ENCODE data around the gene CHST14.
A peak's percentile ranks its signal among the peaks of the same experiment; 100 is the strongest.

Gene CHST14, protein sequence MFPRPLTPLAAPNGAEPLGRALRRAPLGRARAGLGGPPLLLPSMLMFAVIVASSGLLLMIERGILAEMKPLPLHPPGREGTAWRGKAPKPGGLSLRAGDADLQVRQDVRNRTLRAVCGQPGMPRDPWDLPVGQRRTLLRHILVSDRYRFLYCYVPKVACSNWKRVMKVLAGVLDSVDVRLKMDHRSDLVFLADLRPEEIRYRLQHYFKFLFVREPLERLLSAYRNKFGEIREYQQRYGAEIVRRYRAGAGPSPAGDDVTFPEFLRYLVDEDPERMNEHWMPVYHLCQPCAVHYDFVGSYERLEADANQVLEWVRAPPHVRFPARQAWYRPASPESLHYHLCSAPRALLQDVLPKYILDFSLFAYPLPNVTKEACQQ
- total RNA-seq: 3.1 to 8.2 (median 4.8) reads per million in 3 experiments

DNA sequence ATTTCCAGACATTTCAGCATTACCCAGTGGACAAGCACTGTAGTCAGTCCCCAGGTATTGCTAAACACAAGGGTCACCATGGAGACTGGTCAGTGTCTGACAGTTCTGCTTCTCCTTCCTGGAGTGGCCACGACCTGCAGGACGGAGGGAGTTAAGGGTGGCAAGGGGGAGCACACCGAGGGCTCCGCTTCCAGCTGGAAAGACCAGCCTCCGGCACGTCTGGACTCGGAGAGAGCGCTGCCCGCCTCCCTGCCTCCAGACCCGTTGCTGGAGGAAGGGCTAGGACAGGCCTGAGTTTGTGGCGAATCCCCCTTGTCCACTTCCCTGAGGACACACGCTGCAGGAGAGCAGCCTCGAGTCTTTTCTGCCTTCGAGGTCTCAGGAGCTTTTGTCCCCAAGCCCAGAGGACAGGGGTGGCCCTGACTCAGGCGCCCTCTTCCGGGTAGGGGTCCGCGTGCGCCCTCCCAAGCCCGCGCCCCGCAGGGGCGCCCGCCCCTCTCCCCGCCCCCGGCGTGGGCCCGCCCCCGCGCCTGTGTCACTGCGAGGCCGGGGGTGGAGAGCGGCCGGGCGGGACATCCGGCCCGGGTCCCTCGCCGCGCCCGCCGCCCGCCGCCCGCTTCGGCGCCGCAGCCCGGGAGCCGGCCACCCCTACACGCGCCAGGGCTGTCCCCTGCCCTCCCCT lies at the start of gene CHST14:
TSS of gene CHST14 (plus strand) at position 562 of the 682 bp plus-strand sequence. CDS start 230 bp downstream, outside the sequence.
- peak; percentile 44 for DNase-seq

DNA sequence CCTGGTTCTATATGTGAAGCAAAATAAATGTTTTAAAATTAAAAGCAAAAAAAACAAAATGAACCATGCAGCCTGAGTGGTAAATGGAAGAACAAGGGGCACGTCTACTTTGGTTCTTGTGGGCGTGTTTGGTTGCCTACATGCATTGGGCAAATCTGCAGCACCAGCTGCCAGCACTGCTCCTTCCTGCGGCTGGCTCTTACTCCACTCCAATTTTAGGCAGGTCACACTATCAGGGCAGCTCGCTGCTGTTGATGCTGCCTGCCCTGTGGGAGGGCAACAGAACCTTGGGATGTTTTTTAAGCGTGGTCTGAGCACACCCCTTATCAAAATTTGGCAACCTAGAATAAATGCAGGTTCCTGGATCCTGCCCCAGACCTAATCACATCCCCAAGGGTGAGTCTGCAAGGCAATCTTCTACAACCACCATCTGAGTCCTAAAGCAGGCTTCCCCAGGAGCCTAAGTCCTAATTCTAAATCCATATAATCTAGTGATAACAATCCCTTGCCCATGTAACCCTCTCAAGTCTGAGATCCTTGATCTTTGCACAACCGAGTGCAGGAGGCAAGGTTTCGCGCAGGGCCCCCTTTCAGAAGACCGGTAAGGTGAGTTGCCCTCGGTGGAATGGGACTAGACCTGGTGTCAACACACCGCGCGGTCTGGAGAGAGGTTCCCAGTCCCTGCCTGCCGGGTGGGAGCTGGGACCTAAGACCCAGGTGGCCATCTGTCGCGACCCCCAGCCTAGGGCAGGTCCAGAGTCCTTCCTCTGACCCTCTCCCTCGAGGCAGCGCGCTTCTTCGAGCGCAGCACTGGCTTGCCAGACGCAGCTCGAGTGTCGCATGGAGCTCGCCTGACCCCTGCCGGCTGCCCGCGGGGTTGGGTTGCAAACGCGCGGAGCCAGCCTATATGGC lies 49.3 kb upstream of the CHST14 start:
- DNase-seq: peak; percentile 66

DNA sequence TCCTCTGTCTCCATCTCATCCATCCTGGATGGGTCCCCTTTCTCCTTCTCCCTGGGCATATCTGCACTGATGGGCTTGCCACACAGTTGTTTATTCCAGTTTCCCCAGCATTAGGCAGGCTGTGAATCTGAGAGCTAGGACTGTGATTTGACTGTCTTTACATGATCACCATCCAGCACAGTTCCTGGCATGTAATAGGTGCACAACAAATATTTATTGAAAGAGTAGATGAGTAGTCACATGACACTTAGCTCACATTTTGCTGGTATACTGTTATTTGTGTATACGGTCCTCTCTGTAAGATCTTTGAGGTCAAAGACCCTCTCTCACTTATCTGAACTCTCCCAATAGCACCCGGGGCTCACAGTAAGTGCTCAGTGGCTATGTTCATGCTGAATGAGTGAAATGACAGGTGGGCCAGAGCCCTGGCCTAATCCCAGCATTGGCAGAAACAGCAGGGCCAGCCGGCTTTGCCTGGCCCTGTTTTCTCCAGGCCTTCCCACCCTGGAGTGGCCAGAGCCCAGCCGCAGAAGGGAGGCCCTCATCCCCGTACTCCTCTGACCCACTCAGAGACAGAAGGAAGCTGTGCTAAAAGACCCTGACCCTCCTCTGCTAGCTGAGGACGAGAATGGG lies 46.2 kb upstream of the CHST14 start:
- no peak for DNase-seq

DNA sequence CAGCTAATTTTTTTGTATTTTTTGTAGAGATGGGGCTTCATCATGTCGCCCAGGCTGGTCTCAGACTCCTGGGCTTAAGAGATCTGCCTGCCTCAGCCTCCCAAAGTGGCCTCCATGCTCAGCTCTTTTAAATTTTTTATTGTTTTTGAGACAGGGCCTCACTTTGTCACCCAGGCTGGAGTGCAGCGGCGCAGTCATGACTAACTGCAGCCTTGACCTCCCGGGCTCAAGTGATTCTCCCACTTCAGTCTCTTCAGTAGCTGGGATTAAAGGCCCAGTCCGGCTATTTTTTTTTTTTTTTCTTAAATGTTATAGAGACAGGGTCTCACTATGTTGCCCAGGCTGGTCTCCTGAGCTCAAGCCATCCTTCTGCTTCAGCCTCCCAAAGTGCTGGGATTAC lies 45.1 kb upstream of the CHST14 start:
- DNase-seq: no peak

DNA sequence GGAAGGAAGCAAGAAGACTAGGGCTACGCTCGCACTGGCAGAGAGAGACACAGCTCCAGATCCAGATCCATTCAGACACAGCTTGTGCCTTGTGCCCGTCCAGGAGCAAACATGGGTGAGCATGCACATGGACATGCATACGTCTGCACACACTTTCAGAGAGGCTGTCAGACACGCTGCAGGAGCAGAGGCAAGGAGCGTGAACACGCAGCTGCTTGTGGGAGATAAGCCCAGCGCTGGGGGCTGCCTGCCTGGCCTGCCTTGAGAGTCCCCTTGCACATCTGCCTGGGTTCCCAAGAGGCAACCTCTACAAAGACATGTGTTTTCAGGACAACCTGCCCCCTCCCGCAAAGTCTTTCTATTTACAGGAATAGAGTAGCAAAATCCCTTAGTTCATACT lies 43.6 kb upstream of the CHST14 start:
- no peak for DNase-seq

DNA sequence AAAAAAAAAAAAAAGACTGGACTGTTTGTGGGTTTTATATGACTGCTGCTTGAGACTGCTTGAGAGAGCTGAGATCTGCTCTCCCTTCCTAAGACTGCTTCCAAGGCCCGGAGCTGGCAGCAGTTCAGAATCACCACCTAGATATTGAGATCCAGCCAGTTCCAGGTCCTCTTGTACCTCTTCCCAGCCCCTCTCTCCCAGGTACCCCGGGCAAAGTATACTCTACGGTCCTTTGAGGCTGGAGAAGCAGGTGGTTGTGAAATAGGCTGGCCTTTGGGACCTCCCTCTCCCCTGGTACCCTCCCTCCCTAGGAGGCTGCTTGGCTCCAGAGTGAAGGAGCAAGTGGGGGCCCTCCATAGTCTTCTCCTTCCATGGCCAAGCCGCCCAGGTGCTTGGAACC lies 42.6 kb upstream of the CHST14 start:
- no peak for DNase-seq

DNA sequence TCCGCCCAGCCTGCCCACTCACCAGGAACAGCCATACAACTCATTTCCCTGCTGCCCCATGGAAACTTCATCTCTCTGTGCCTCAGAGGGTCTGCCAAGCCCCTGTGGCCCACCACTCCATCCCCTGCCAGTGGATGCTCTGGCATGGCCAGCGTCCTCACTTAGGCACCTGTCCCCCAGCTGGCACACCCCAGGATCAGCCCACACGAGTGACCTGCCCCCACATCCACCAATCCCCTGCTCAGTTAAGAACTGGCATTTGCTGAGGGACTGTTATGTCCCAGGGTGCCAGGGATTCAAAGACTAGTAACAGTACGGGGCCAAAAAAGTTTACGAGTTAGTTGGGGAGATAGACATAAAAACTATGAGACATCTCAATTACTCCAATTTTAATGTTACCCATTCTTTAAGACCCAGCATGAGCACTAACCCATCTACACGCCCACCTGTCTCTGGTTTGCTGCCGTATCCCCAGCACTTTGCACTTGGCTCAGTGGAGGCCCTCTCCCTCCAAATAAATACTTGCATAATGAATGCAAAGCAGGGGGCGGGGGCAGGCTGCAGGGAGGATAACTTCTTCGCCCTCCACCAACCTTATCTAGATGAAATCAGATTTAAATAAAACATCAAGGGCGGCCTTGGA lies 41.6 kb upstream of the CHST14 start:
- no peak for DNase-seq

DNA sequence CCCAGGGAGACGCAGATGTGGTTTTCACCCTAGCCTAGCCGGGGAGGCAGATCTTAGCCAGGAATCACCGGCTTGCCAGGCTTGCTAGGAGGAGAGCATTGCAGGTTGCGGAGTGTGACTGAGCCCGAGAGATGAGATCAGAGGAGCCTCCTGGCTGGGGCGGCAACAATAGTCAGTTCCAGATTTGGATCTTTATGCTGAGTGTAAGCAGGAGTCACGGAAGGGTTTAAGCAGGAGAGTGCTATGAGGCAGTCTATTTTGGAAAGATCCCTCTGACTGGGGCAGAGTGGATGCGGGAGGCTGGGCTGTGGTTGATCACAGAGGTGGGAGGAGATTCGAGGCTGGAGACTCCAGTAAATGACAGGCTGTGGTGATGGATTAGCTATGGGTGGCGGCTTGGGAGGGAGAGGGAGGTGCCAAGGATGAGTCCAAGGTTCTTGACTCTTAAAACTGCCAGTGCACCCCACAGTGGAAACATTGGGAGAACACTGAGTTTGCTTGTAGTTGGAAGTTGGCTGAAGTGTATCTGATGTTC lies 40.4 kb upstream of the CHST14 start:
- DNase-seq: no peak

DNA sequence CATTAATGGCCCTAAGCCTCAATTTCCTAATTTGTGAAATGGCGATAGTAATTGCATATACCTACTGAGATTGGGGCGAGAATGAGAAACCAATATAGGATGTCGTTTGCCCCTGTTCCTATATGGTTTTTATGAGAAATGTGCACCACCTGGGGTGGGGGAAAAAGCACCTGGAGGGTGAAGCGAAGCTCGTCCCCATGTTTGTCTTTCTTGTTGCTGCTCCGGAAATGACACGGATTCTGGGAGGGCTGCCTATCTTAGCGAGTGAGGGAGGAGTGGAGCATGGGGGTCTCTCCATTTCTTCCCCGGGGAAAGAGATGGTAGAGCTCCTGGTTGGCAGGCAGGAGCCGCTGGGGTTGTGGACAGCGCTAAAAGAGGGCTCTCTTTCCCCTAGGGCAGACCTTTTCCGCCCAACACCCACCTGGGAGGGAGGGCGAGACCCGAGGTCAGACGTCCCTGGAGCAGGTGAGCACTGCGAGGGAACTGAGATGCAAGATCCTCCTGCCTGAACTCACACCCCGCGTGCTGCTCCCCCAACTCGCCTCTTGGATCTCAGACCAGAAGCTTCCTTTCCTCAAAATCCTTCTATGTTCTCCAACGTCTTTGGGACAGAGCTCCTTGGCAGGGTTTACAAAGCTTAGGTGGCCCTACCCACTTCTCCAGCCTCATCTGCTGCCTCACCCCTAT lies 35.6 kb upstream of the CHST14 start:
- no peak for DNase-seq

DNA sequence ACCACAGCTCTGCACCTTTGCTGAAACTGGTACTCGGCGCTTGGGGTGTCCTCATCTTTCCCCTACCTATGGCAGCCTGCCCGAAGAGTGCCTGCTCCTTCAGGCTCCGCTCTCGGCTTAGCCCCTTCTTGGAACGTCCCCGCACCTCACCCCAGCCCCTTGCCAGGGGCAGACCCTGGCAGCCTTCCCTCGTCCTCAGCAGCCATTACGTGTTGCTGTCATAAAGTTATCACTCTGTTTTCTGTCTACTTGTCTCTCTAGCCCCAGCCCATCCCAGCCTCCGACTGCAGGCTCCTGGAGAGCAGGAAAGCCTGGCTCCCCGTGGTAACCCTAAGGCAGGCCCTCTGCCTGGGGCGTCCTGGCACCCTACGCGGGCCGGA lies 35.1 kb upstream of the CHST14 start:
- no peak for DNase-seq

DNA sequence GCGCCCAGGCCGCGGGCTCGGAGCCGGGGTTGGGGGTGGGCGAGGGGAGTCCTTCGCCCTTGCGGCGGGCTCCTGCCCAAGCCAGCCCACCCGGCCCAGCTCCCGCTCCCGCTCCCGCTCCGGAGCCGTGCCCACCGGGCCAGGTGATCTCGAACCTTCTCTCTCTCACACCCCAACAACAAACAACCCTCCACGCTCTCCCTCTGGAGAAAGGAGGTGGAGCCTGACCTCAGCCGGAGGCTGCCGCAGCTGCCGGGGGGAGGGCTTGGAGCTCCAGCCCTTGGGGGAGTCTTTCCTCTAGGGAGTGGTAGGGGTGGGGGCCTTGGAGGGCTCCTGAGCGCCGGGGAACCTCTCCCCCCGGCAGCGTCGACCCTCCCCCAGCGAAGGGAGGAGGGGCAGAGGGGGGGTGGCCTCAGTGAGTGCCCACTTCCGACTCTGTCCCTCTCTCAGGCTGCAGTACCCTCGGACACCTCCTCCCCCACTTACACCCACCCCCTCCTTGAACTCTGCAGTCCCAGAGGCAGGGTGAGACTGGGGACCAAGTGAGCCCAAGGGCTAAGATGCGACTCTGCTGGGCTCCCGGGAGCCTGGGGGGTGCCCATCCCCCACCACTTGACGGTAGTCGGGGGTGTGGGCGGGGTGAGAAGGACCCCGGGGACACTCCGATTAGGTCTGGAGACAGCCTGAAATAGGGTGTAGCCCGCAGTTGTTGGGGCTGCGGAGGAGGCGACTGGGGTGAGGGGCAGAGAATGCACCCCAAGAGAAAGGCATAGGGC lies 34.5 kb upstream of the CHST14 start:
- no peak for DNase-seq

DNA sequence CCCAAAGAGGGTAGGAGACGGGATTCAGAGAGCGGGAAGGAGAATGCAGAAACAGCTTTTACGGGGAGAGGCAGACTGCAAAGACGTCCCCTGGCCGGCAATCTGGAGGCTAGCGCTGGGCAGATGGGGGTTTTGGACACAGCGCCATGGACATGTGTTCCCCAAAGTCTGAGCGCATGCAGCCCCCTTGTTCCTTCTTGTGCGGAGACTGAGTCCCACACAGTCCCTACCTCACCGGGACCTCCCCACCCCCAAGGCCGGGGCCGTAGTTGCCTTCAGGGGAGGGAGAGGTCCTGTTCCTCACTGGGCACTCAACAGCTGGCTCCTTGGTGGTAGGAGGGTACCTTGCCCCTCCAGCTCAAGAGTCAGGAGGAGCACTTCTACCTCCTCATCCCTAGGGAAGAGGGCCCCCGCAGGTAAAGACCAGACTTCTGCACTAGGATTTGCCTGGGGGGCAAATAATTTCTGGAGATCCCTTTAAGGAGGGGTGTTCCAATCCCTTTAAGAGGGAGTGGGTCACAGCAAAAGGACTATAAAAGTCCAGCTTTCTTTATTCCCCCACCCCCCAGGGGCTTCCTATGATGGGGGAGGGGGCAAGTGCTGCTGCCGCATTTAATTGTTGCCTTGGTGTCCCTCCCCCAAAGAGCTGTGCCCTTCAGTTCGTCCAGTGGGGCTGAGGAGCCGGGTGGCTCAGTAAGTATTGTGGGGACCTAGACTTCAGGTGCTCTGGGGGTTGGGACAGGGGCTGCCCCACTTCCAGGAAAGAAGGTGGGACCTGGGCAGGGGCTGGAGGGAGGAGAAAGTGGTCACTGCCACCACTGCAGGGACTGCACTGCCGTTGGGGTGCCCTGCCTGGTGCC lies 33.7 kb upstream of the CHST14 start:
- no peak for DNase-seq

DNA sequence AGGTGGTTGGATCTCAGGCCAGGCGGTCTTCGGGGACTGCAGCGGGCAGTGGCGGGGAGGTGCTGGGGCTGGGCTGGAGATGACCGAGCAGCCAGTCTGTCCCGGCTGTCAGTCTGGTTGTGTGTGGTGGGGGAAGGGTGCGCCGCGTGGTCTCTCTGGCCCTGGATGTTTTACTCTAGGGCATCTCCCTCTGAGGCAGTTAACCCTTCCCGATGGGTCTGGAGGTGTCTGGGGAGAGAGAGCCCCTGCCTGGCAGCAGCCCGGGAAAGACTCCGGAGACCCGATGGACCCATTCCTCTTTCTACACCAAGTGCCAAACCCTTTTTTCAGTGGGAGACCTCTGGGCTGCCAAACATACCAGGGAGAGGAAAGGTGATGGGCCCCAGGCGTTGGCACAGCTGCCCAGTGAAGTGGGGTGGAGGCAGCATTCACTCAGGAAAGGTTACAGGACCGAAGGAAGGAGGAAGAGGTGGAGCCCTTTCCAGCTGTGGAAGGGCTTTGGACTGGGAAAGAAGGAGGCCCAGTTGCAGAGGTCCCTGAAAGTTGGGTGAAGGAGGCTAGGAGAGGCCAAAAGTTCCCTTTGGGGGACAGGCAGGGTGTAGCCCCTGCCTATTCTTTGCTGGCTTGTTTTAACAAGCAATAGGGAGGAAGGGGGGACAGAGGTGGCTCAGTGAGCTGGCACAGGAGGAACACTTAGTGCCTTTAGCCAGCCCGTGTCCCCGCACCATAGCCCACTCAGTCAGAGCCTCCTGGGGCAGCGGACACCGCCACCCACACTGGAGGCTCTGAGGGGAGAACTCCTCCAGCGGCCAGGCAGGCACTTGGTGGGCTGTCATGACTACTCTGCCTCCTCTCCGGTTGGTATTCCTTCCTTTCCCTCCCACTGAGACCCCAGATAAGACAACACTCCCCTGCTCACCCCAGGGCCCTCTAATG lies 32.8 kb upstream of the CHST14 start:
- DNase-seq: no peak

DNA sequence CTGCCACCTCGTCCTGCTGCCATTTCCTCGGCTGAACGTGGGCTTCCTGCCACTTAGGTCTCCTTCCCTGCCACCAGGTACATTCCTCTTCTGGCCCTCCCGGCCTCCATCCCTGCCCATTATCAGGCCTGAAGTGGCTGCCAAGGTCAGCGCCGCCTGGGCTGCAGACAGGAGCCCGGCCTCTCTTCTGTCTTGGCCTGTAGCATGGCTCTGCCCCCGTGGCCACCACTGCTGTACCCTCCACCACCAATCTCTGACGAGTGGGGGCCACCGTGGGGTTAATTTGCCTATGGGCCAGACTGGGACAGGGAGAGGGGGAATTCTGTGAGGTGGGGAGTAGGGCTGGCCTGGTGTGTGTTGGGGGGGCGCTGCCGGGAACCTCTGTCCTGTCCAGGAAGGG lies 32.1 kb upstream of the CHST14 start:
- no peak for DNase-seq

DNA sequence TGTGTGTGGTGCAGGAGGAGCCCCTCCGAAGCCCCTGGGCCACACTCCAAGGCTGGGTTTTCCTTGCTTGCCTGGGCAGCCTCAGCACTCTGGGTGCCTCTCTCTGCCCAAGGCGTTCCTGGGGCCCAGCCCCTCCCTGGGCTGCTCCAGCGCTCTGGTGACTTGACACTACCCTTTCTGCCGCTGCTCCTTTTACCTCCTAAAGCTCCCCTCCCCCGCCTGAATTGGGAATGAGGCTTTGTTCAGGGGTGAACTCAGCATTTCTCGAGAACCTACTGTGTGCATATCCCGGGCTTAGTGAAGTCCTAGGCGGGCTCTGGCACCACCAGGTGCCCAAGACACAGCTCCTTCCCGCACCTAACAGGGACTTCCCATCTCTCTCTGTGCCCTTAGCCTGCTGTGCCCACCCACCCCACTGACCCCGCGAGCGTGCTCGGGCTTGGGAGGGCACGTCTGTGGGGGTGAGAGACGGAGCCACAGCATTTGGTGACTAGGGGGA lies 31.3 kb upstream of the CHST14 start:
- no peak for DNase-seq

DNA sequence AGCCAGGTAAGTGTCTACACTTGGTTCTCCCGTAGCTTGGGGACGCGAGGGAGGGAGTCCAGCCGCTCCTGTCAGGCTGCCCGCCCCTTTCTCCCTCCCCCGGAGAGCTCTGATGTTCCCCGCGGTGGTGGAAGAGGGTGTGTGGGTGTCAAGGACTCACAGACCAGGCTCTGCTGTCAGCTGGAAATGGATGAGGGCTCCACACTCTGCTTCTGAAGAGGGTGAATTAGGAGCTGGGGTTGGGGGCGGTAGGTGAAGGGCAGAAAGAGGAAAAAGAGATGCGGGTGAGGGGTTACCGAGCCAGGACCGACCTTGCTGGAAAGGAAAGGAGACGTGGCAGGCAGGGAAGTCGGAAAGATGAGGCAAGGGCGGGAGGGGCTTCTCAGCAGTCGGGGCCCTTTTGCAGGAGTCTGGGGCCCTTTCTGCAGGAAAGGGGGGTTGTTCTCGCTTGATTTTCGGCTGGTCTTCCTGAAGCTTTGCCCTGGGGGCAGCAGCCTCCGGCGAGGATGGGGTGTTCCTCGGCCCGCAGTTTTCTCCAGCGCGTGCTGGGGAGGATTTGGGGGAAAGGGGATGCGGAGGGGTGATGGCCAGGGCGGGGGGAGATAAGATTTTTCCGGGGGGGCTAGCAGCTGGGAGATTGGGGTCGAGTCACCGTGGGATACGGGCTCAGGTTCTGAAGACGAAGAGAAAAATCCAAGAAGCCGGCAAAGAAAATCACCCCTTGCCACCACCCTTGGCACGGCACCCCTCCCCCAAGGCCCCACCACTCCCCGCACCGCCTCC lies 30.6 kb upstream of the CHST14 start:
- peak; percentile 20 for DNase-seq
